A673 (cell line): ENCODE results near the gene CPAMD8.

Source experiments
- EZH2 ChIP-seq: fragments of 200-600 bp; sonication (generic); IDR thresholded peaks from 2 replicates; pipeline ENCODE4 v1.6.1; 2017; ENCODE audit warnings: borderline replicate concordance, low read depth, mild to moderate bottlenecking, mixed read lengths, antibody characterized with exemption, low read length; ENCODE audit not compliant: poor library complexity, severe bottlenecking
- TF ChIP-seq, protein P1 (sequence below): fragments of 300-800, 200-600 bp; sonication (generic); conservative IDR thresholded peaks from 2 replicates; pipeline ENCODE4 v1.5.1; 2017; ENCODE audit warnings: low read depth, mild to moderate bottlenecking, antibody characterized with exemption, low read length, moderate library complexity, mixed read lengths

DNA sequence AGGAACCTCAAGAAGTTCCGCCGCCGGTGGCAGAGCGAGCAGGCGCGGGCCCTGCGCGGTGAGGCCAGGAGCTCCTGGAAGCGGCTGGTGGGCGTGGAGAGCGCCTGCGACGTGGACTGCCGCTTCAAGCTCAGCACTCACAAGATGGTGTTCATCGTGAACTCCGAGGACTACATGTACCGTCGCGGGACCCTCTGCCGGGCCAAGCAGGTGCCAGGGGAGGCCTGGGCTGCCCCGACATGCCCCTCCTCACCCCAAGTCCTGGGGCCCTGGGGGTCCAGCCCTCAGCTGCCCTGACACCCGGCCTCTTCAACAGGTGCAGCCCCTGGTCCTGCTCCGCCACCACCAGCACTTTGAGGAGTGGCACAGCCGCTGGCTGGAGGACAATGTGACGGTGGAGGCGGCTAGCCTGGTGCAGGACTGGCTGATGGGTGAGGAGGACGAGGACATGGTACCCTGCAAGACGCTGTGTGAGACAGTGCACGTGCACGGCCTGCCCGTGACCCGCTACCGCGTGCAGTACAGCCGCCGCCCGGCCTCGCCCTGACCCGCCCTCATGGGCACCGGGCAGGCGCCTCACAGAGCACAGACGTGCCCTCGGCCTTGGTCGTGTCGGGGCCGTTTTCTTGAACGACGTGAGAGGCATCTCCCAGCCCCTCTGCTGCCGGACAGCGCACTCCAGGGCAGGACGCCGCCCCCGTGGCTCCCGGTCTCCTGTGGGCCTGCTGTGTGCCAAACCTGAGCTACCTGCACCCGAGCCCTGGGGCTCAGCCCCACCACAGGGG, 148.2 kb downstream of the CPAMD8 start:
- TF ChIP-seq, protein P1, sequence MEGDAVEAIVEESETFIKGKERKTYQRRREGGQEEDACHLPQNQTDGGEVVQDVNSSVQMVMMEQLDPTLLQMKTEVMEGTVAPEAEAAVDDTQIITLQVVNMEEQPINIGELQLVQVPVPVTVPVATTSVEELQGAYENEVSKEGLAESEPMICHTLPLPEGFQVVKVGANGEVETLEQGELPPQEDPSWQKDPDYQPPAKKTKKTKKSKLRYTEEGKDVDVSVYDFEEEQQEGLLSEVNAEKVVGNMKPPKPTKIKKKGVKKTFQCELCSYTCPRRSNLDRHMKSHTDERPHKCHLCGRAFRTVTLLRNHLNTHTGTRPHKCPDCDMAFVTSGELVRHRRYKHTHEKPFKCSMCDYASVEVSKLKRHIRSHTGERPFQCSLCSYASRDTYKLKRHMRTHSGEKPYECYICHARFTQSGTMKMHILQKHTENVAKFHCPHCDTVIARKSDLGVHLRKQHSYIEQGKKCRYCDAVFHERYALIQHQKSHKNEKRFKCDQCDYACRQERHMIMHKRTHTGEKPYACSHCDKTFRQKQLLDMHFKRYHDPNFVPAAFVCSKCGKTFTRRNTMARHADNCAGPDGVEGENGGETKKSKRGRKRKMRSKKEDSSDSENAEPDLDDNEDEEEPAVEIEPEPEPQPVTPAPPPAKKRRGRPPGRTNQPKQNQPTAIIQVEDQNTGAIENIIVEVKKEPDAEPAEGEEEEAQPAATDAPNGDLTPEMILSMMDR: no peak
- no peak for TF ChIP-seq EZH2
